Loucy (cell line): ENCODE measurements around the gene LRSAM1.

Experiments
- H2AFZ ChIP-seq: fragments of 200-600 bp; sonication (generic); 2 replicates; pipeline ENCODE4 v1.6.0; 2016; ENCODE audit warnings: antibody characterized with exemption, mild to moderate bottlenecking, low read length, moderate library complexity
- H3F3A ChIP-seq: fragments of 200-600 bp; 2 replicates; pipeline ENCODE4 v1.6.0; 2016; ENCODE audit warnings: antibody characterized with exemption, low read depth, mild to moderate bottlenecking
- H3K27me3 ChIP-seq: fragments of 200-600 bp; sonication (generic); 2 replicates; pipeline ENCODE4 v1.6.1; 2014; ENCODE audit warnings: low read length, mild to moderate bottlenecking; ENCODE audit not compliant: insufficient read depth, poor library complexity, severe bottlenecking
- H3K36me3 ChIP-seq: fragments of 200-600 bp; sonication (generic); 2 replicates; pipeline ENCODE4 v1.6.1; 2016; ENCODE audit warnings: low read length; ENCODE audit not compliant: insufficient read depth
- H3K4me1 ChIP-seq: fragments of 200-600 bp; sonication (generic); 2 replicates; pipeline ENCODE4 v1.5.1; 2014; ENCODE audit warnings: low read length, mild to moderate bottlenecking; ENCODE audit not compliant: insufficient read depth, poor library complexity, severe bottlenecking
- H3K4me2 ChIP-seq: fragments of 200-600 bp; sonication (generic); 2 replicates; pipeline ENCODE4 v1.6.0; 2014; ENCODE audit warnings: antibody characterized with exemption, low read length, low read depth, mild to moderate bottlenecking; ENCODE audit not compliant: poor library complexity, severe bottlenecking
- H3K4me3 ChIP-seq: fragments of 200-600 bp; sonication (generic); 2 replicates; pipeline ENCODE4 v1.5.1; 2014; ENCODE audit warnings: low read length, mild to moderate bottlenecking, mixed read lengths; ENCODE audit not compliant: poor library complexity, severe bottlenecking
- H3K79me2 ChIP-seq: fragments of 200-600 bp; sonication (generic); 2 replicates; pipeline ENCODE4 v1.6.1; 2014; ENCODE audit warnings: low read length; ENCODE audit not compliant: insufficient read depth
- H3K9ac ChIP-seq: fragments of 200-600 bp; sonication (generic); 2 replicates; pipeline ENCODE4 v1.6.0; 2014; ENCODE audit warnings: mild to moderate bottlenecking, low read depth, low read length, moderate library complexity; ENCODE audit not compliant: poor library complexity, severe bottlenecking
- H3K9me2 ChIP-seq: fragments of 200-600 bp; sonication (generic); replicated peaks from 2 replicates; pipeline ENCODE4 v1.6.1; 2016; ENCODE audit warnings: low read depth, low read length, mixed read lengths
- H3K9me3 ChIP-seq: fragments of 200-600 bp; sonication (generic); 2 replicates; pipeline ENCODE4 v1.6.1; 2014; ENCODE audit warnings: mild to moderate bottlenecking, antibody characterized with exemption, low read length, low read depth; ENCODE audit not compliant: insufficient read depth
- H4K20me1 ChIP-seq: fragments of 200-600 bp; sonication (generic); 2 replicates; pipeline ENCODE4 v1.6.0; 2014; ENCODE audit warnings: antibody characterized with exemption, low read length, mild to moderate bottlenecking; ENCODE audit not compliant: insufficient read depth, poor library complexity, severe bottlenecking
- CTCF ChIP-seq: fragments of 200-600 bp; sonication (generic); conservative IDR thresholded peaks from 2 replicates; pipeline ENCODE4 v1.5.1; 2014; ENCODE audit warnings: mild to moderate bottlenecking, antibody characterized with exemption, low read length
- EZH2phosphoT487 ChIP-seq: fragments of 200-600 bp; IDR thresholded peaks from 2 replicates; pipeline ENCODE4 v1.6.1; 2018; ENCODE audit warnings: antibody characterized with exemption, mild to moderate bottlenecking, moderate library complexity, borderline replicate concordance

Gene LRSAM1

DNA sequence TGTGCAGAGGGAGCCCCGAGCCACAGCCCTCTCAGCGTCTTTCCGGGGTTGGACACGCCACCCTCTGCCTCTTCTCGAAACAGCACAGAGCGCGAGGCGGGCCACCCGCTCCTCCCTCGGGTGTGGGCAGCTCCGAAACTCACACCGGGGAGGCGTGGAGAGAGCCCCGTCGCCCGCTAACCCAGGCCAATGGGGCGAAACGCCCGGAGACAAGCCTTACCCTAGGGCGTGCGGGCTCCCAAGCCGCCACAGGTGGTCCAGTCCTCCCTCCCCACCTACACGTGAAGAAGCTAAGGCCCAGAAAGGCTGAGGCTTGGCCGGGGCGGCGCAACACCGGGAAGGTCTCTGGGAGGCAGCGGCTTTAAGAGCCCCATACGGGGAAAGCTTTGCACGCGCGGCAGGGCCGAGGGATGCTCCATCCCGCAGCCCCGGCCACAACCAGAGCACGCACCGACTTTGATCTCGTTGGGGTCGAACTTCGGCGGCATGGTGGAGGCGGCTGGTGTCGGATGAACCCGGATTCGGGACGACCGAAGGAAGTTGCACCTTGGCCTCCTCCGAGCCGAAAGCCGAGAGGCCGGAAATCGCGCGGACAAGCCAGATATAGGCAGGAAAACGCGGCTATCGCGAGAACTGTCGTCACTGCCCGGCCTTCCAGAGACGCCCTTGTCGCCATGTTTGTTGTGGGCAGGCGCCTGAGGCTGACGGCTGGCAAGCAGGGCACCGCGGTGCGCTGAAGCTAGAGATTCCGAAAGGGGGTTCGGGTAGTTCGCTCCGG, at the start of gene LRSAM1, which contains the start of gene RPL12:
LRSAM1 (plus strand) TSS at position 681 of the 778 bp plus-strand sequence. CDS start 3,018 bp downstream, outside the sequence.
RPL12 (minus strand) TSS at position 577 of the 778 bp plus-strand sequence; CDS start at position 488, 89 bp downstream.
- Histone ChIP-seq H2AFZ (peak within 1 kb of the TSS; percentile 97), H3K9me2 (no peaks in the 10 kb centered on the region), H3F3A (peaks cover 10% of the 10 kb centered on the region; the same call in 1 of the 2 replicates), H3K4me3 (peak within 1 kb of the TSS; percentile 98), H3K79me2 (peaks cover 51% of the 10 kb centered on the region), H3K4me1 (peaks cover 33% of the 10 kb centered on the region), H3K9me3 (no peaks in the 10 kb centered on the region), H4K20me1 (peaks cover 39% of the 10 kb centered on the region), H3K4me2 (peak within 1 kb of the TSS; percentile 99), H3K36me3 (peaks cover 37% of the 10 kb centered on the region), H3K27me3 (peaks cover 9% of the 10 kb centered on the region), H3K9ac (peak within 1 kb of the TSS; percentile 97)
- TF ChIP-seq EZH2phosphoT487: no peak
- no peak for TF ChIP-seq CTCF

DNA sequence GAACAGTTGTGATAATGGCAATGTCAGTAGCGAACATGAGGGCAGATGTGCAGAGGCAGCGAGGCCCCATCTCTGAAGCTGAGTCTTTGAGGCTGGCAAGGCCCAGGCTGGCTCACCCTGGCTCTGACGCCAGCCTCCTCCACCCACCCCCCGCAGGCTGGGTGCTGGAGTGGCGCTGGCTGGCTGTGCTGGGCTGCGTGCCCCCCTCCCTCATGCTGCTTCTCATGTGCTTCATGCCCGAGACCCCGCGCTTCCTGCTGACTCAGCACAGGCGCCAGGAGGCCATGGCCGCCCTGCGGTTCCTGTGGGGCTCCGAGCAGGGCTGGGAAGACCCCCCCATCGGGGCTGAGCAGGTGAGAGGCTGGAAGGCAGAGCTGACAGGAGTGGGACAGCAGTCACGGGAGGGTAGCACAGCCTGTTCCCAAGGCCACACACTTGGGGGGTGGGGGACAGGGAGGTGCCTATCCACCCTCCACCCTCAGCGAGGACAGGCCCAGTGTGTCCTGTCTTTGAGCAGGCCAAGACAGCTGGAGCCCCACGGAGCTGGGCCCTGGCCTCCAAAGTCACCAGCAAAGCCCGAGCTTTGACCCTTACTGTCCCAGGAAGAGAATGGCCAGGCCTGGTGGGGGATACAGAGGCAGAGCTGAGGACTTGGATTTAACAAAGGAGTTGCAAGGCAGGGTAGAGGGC, 48.8 kb upstream of the LRSAM1 start:
- H3K36me3 ChIP-seq: no peaks in the 10 kb centered on the region

More for the DNA sequence above, 48.8 kb upstream of the LRSAM1 start:
- no peaks in the 10 kb centered on the region for H3K9me3 ChIP-seq
- no peaks in the 10 kb centered on the region for H3F3A ChIP-seq
- no peaks in the 10 kb centered on the region for H3K4me1 ChIP-seq
- no peak overlapping the region for H3K4me2 ChIP-seq
- TF ChIP-seq EZH2phosphoT487 (no peak), CTCF (no peak)
- no peaks in the 10 kb centered on the region for H3K79me2 ChIP-seq
- H3K4me3 ChIP-seq: no peak overlapping the region
- no peak overlapping the region for H3K9ac ChIP-seq
- H4K20me1 ChIP-seq: no peaks in the 10 kb centered on the region
- H3K9me2 ChIP-seq: no peaks in the 10 kb centered on the region
- H3K27me3 ChIP-seq: peaks cover 43% of the 10 kb centered on the region
- H2AFZ ChIP-seq: no peak overlapping the region
